Liver (tissue), 9 donors: ENCODE data around the gene IRGC. TPM values are rescaled to one million over a fixed set of nuclear protein-coding genes. Genes with fewer than 3 reads are reported as not detected.

Experiments used
- DNase-seq: peaks from one replicate; pipeline ENCODE4 v3.0.0-alpha.2; 2017; ENCODE audit warnings: low spot score
- H3K27ac ChIP-seq, 2 donors: one replicate each; pipeline ENCODE4 v1.7.0; 2013; ENCODE audit warnings: inconsistent platforms in 2 of 2, low read length in 2 of 2, control low read depth in 1 of 2, low read depth in 1 of 2, mild to moderate bottlenecking in 1 of 2
- H3K27me3 ChIP-seq, 4 donors: one replicate each; pipeline versions ENCODE4 v1.6.1 to v1.7.0; 2013; ENCODE audit warnings: low read length in 3 of 4, inconsistent platforms in 1 of 4, mild to moderate bottlenecking in 1 of 4, moderate library complexity in 1 of 4; ENCODE audit not compliant: control insufficient read depth in 4 of 4, insufficient read depth in 4 of 4
- H3K36me3 ChIP-seq, 4 donors: one replicate each; pipeline versions ENCODE4 v1.6.1 to v1.7.0; 2013; ENCODE audit warnings: low read length in 3 of 4, mild to moderate bottlenecking in 3 of 4, low read depth in 1 of 4, moderate library complexity in 1 of 4; ENCODE audit not compliant: control insufficient read depth in 4 of 4, insufficient read depth in 3 of 4
- H3K4me1 ChIP-seq, 4 donors: one replicate each; pipeline versions ENCODE4 v1.6.1 to v1.7.0; 2013; ENCODE audit warnings: low read length in 3 of 4, mild to moderate bottlenecking in 3 of 4, moderate library complexity in 1 of 4; ENCODE audit not compliant: control insufficient read depth in 4 of 4, insufficient read depth in 4 of 4
- H3K4me3 ChIP-seq, 3 donors: one replicate each; pipeline versions ENCODE4 v1.6.1 to v1.7.0; 2013; ENCODE audit warnings: low read length in 3 of 3, control low read depth in 1 of 3, low read depth in 1 of 3, mild to moderate bottlenecking in 1 of 3
- H3K9ac ChIP-seq, 2 donors: one replicate each; pipeline ENCODE4 v1.7.0; 2013; ENCODE audit warnings: low read length in 2 of 2, mild to moderate bottlenecking in 2 of 2, moderate library complexity in 2 of 2, control low read depth in 1 of 2, low read depth in 1 of 2
- H3K9me3 ChIP-seq, 4 donors: one replicate each; pipeline versions ENCODE4 v1.6.1 to v1.7.0; 2013; ENCODE audit warnings: low read length in 3 of 4; ENCODE audit not compliant: control insufficient read depth in 4 of 4
- EGR1 ChIP-seq, 2 donors: IDR thresholded peaks; 2 replicates each; pipeline ENCODE4 v1.6.1; 2016 to 2018; ENCODE audit warnings: antibody characterized with exemption in 2 of 2, low read depth in 2 of 2
- FOXA1 ChIP-seq: IDR thresholded peaks from 2 replicates; pipeline ENCODE4 v1.6.1; 2016; ENCODE audit warnings: antibody characterized with exemption
- FOXA2 ChIP-seq: IDR thresholded peaks from 2 replicates; pipeline ENCODE4 v1.6.1; 2016; ENCODE audit warnings: antibody characterized with exemption
- GABPA ChIP-seq, 2 donors: IDR thresholded peaks in 1 of 2; conservative IDR thresholded peaks in 1 of 2; 2 replicates each; pipeline ENCODE4 v1.6.1; 2016; ENCODE audit warnings: antibody characterized with exemption in 2 of 2, mild to moderate bottlenecking in 1 of 2, moderate library complexity in 1 of 2
- HNF4G ChIP-seq: IDR thresholded peaks from 2 replicates; pipeline ENCODE4 v1.6.1; 2016; ENCODE audit warnings: antibody characterized with exemption
- JUND ChIP-seq, 2 donors: IDR thresholded peaks; 2 replicates each; pipeline ENCODE4 v1.6.1; 2016; ENCODE audit warnings: antibody characterized with exemption in 2 of 2
- NR2F2 ChIP-seq: IDR thresholded peaks from 2 replicates; pipeline ENCODE4 v1.6.1; 2016; ENCODE audit warnings: antibody characterized with exemption
- RAD21 ChIP-seq, 2 donors: IDR thresholded peaks; 2 replicates each; pipeline ENCODE4 v1.6.1; 2016; ENCODE audit warnings: antibody characterized with exemption in 2 of 2, mild to moderate bottlenecking in 2 of 2
- RXRA ChIP-seq, 2 donors: IDR thresholded peaks; 2 replicates each; pipeline ENCODE4 v1.6.1; 2017 to 2018; ENCODE audit warnings: antibody characterized with exemption in 2 of 2, mild to moderate bottlenecking in 1 of 2
- SP1 ChIP-seq: IDR thresholded peaks from 2 replicates; pipeline ENCODE4 v1.6.1; 2018; ENCODE audit warnings: antibody characterized with exemption, mild to moderate bottlenecking
- TAF1 ChIP-seq: conservative IDR thresholded peaks from 2 replicates; pipeline ENCODE4 v1.6.1; 2016; ENCODE audit warnings: antibody characterized with exemption, mild to moderate bottlenecking
- YY1 ChIP-seq: IDR thresholded peaks from 2 replicates; pipeline ENCODE4 v1.6.1; 2016; ENCODE audit warnings: antibody characterized with exemption, mild to moderate bottlenecking
- WGBS: extraction: QIAGEN DNeasy Blood & Tissue Kit; methylation state at CpG from one replicate; pipeline ENCODE4 v1.1.7; 2013; 5-methylcytosine and 5-hydroxymethylcytosine counted together
- polyA plus RNA-seq, 2 donors: library from polyadenylated mRNA; stranded (reverse) in 1 of 2; unstranded in 1 of 2; fragments of 200-250 nt in 1 of 2; fragments of >200 nt in 1 of 2; fragmentation: Nextera tagmentation in 1 of 2; extraction: Ambion mirVana in 1 of 2; gene quantifications; one replicate each; pipeline versions ENCODE4 v1.2.1 to v1.2.3, GENCODE V29; 2013 to 2015
- total RNA-seq, 2 donors: library from RNA; depleted of rRNA; stranded (reverse); fragments of >200 nt; gene quantifications; one replicate each; pipeline ENCODE4 v1.2.3, GENCODE V29; 2014
- TF ChIP-seq, protein P1 (sequence below): IDR thresholded peaks from 2 replicates; pipeline ENCODE4 v1.6.1; 2016; ENCODE audit warnings: antibody characterized with exemption, mild to moderate bottlenecking
- TF ChIP-seq, protein P2 (sequence below): IDR thresholded peaks from 2 replicates; pipeline ENCODE4 v1.6.1; 2016; ENCODE audit warnings: antibody characterized with exemption
- TF ChIP-seq, protein P3 (sequence below): IDR thresholded peaks from 2 replicates; pipeline ENCODE4 v1.6.1; 2016; ENCODE audit warnings: antibody characterized with exemption
- TF ChIP-seq, protein P4 (sequence below): fragments of 150-350 bp; IDR thresholded peaks from 2 replicates; pipeline ENCODE4 v1.5.1; 2017; ENCODE audit warnings: improper control_type of control experiment, low read depth, low read length; ENCODE audit not compliant: missing input control
- TF ChIP-seq, protein P5 (sequence below): IDR thresholded peaks from 2 replicates; pipeline ENCODE4 v1.6.1; 2016; ENCODE audit warnings: antibody characterized with exemption
- donor health status: healthy.
- donor health status: healthy.
- donor health status: healthy.
- donor health status: healthy.
- donor health status: healthy.

Gene IRGC, protein sequence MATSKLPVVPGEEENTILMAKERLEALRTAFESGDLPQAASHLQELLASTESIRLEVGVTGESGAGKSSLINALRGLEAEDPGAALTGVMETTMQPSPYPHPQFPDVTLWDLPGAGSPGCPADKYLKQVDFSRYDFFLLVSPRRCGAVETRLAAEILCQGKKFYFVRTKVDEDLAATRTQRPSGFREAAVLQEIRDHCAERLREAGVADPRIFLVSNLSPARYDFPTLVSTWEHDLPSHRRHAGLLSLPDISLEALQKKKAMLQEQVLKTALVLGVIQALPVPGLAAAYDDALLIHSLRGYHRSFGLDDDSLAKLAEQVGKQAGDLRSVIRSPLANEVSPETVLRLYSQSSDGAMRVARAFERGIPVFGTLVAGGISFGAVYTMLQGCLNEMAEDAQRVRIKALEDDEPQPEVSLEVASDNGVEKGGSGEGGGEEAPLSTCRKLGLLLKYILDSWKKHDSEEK
- total RNA-seq (not detected), polyA plus RNA-seq (not detected)

DNA sequence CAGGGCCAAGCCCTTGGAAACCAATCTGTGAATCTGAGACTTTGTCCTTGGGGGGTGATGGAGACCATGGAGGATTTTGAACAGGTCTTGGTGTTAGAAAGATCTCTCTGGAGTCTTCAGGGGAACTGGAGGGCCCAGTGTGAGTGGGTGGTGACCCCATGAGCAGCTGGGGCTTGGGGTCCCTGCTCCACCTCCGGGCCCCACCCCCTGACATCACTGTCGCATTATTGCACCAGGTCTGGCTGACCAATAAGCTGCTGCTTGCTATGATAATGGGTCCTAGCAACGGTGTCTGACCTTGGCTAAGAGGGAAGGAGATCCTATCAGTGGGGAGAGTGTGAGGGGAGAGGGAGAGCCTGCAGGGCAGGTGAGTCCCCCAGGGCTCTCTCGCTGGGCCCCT, at the start of gene IRGC:
IRGC (plus strand) TSS at position 301 of the 400 bp plus-strand sequence. CDS start 2,483 bp downstream, outside the sequence.
- Histone ChIP-seq H3K9me3 (no peaks in the 10 kb centered on the region), H3K27me3 (no peaks in the 10 kb centered on the region), H3K36me3 (no peaks in the 10 kb centered on the region), H3K4me3 (no peak within 1 kb of the TSS), H3K4me1 (no peaks in the 10 kb centered on the region), H3K9ac (no peak within 1 kb of the TSS), H3K27ac (no peak within 1 kb of the TSS)
- no peak for TF ChIP-seq RAD21 (IDR thresholded peaks at IDR 0.05)
- no peak for TF ChIP-seq JUND (IDR thresholded peaks at IDR 0.05)
- TF ChIP-seq, protein P1, sequence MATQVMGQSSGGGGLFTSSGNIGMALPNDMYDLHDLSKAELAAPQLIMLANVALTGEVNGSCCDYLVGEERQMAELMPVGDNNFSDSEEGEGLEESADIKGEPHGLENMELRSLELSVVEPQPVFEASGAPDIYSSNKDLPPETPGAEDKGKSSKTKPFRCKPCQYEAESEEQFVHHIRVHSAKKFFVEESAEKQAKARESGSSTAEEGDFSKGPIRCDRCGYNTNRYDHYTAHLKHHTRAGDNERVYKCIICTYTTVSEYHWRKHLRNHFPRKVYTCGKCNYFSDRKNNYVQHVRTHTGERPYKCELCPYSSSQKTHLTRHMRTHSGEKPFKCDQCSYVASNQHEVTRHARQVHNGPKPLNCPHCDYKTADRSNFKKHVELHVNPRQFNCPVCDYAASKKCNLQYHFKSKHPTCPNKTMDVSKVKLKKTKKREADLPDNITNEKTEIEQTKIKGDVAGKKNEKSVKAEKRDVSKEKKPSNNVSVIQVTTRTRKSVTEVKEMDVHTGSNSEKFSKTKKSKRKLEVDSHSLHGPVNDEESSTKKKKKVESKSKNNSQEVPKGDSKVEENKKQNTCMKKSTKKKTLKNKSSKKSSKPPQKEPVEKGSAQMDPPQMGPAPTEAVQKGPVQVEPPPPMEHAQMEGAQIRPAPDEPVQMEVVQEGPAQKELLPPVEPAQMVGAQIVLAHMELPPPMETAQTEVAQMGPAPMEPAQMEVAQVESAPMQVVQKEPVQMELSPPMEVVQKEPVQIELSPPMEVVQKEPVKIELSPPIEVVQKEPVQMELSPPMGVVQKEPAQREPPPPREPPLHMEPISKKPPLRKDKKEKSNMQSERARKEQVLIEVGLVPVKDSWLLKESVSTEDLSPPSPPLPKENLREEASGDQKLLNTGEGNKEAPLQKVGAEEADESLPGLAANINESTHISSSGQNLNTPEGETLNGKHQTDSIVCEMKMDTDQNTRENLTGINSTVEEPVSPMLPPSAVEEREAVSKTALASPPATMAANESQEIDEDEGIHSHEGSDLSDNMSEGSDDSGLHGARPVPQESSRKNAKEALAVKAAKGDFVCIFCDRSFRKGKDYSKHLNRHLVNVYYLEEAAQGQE, result no peak
- TF ChIP-seq, protein P2, sequence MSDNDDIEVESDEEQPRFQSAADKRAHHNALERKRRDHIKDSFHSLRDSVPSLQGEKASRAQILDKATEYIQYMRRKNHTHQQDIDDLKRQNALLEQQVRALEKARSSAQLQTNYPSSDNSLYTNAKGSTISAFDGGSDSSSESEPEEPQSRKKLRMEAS, result no peak
- no peak for DNase-seq
- WGBS, result 67% methylated on average over 4 of the region's 4 CpGs

DNA sequence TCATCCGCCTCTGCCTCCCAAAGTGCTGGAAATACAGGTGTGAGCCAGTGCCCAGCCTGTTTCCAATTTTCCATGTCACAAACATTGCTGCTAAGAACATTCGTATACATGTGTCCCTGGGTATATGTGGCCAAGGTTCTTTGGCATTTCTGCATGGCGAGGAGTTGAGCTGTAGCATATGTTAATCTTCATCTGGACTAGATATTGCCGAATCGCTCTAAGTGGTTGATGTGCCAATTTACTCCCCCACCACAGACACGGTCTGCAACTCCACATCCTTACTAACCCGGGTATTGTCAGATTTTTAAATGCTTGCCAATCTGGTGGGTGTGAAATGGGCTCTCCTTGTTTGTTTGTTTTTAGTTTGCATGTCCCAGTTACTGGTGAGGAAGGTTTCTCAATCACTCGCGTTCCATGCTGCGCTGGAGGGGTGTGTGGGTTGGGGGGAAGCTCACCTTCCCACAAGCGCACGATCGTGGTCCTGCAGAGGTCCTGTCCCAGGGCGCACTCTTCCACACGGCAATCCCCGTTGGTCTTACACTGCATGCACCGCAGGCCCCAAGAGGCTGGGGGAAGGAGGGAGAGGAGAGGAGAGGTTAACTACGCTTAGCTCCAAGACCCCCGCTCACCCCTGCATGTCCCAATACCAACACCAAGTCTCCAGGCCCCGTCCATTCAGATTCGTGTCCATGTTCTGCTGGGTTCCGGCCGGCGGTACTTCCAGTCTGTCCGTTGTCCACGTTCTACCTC, 48.6 kb upstream of the IRGC start:
- peaks cover 0 to 3% (median 0%) of the 10 kb centered on the region in 4 donors for H3K36me3 ChIP-seq
- TF ChIP-seq TAF1 (no peak), YY1 (no peak), FOXA2 (no peak), RAD21 (IDR thresholded peaks at IDR 0.05) (no peak), GABPA (IDR thresholded peaks at IDR 0.05 in 1 of 2, conservative IDR thresholded peaks at IDR 0.05 in 1 of 2) (no peak), RXRA (IDR thresholded peaks at IDR 0.05) (no peak), SP1 (no peak), HNF4G (no peak), NR2F2 (no peak), FOXA1 (no peak), EGR1 (IDR thresholded peaks at IDR 0.05; ENCODE audit: low read depth in 2 of 2) (no peak), JUND (IDR thresholded peaks at IDR 0.05) (no peak)
- TF ChIP-seq, protein P2, result no peak
- TF ChIP-seq, protein P3, sequence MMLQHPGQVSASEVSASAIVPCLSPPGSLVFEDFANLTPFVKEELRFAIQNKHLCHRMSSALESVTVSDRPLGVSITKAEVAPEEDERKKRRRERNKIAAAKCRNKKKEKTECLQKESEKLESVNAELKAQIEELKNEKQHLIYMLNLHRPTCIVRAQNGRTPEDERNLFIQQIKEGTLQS, result no peak
- TF ChIP-seq, protein P4, sequence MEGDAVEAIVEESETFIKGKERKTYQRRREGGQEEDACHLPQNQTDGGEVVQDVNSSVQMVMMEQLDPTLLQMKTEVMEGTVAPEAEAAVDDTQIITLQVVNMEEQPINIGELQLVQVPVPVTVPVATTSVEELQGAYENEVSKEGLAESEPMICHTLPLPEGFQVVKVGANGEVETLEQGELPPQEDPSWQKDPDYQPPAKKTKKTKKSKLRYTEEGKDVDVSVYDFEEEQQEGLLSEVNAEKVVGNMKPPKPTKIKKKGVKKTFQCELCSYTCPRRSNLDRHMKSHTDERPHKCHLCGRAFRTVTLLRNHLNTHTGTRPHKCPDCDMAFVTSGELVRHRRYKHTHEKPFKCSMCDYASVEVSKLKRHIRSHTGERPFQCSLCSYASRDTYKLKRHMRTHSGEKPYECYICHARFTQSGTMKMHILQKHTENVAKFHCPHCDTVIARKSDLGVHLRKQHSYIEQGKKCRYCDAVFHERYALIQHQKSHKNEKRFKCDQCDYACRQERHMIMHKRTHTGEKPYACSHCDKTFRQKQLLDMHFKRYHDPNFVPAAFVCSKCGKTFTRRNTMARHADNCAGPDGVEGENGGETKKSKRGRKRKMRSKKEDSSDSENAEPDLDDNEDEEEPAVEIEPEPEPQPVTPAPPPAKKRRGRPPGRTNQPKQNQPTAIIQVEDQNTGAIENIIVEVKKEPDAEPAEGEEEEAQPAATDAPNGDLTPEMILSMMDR, result no peak
- TF ChIP-seq, protein P5, sequence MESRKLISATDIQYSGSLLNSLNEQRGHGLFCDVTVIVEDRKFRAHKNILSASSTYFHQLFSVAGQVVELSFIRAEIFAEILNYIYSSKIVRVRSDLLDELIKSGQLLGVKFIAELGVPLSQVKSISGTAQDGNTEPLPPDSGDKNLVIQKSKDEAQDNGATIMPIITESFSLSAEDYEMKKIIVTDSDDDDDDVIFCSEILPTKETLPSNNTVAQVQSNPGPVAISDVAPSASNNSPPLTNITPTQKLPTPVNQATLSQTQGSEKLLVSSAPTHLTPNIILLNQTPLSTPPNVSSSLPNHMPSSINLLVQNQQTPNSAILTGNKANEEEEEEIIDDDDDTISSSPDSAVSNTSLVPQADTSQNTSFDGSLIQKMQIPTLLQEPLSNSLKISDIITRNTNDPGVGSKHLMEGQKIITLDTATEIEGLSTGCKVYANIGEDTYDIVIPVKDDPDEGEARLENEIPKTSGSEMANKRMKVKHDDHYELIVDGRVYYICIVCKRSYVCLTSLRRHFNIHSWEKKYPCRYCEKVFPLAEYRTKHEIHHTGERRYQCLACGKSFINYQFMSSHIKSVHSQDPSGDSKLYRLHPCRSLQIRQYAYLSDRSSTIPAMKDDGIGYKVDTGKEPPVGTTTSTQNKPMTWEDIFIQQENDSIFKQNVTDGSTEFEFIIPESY, result no peak
- TF ChIP-seq, protein P1, result no peak
- no peak overlapping the region for H3K9ac ChIP-seq
- DNase-seq, result no peak
- H3K9me3 ChIP-seq, result no peaks in the 10 kb centered on the region
- peaks cover 2 to 15% (median 6%) of the 10 kb centered on the region in 4 donors for H3K4me1 ChIP-seq
- H3K27me3 ChIP-seq, result peaks cover 0 to 9% (median 0%) of the 10 kb centered on the region in 4 donors
- H3K4me3 ChIP-seq, result peak overlapping the region in 2 of 3 donors; percentile 18 to 24
- 57% methylated on average over 26 of the region's 26 CpGs for WGBS
- H3K27ac ChIP-seq, result peak overlapping the region; percentile 14 to 28
